Common myeloid progenitor, CD34-positive (primary cell): Measurements from ENCODE around the gene DOCK4.

Experiments
- CTCF ChIA-PET: fragments of 350-600 bp; sonication (Branson Sonifier 250); formaldehyde crosslinking; loops from one replicate; lab custom pipeline; 2021; ENCODE audit warnings: antibody characterized with exemption; lab: Charles Lee
- POLR2A ChIA-PET: fragments of 350-600 bp; sonication (Branson Sonifier 250); formaldehyde crosslinking; loops from one replicate; lab custom pipeline; 2021; ENCODE audit warnings: antibody characterized with exemption; lab: Charles Lee
- DNase-seq, 3 donors: peaks; one replicate each; pipeline versions ENCODE4 v3.0.0 to v3.0.0-alpha.2; 2013
- H3K27ac ChIP-seq, 2 experiments: 1 replicate in 1 of 2; 2 replicates in 1 of 2; pipeline ENCODE4 v1.7.0; 2013; ENCODE audit warnings: inconsistent platforms in 2 of 2, low read length in 2 of 2, mild to moderate bottlenecking in 2 of 2, low read depth in 1 of 2, moderate library complexity in 1 of 2; ENCODE audit not compliant: severe bottlenecking in 2 of 2, insufficient read depth in 1 of 2, poor library complexity in 1 of 2
- H3K27me3 ChIP-seq, 5 experiments: replicated peaks in 2 of 5; 1 replicate in 3 of 5; 2 replicates in 2 of 5; pipeline versions ENCODE4 v1.6.1 to v1.7.0; 2013; ENCODE audit warnings: low read length in 4 of 5, mild to moderate bottlenecking in 2 of 5, moderate library complexity in 2 of 5, inconsistent platforms in 1 of 5; ENCODE audit not compliant: insufficient read depth in 5 of 5, control insufficient read depth in 4 of 5
- H3K36me3 ChIP-seq, 4 experiments: 1 replicate in 2 of 4; 2 replicates in 2 of 4; pipeline versions ENCODE4 v1.6.1 to v1.7.0; 2013; ENCODE audit warnings: low read length in 3 of 4, control low read depth in 1 of 4, mild to moderate bottlenecking in 1 of 4; ENCODE audit not compliant: control insufficient read depth in 4 of 4, insufficient read depth in 4 of 4
- H3K4me1 ChIP-seq, 4 experiments: 1 replicate in 3 of 4; 2 replicates in 1 of 4; pipeline versions ENCODE4 v1.6.1 to v1.7.1; 2013; ENCODE audit warnings: low read length in 3 of 4, mild to moderate bottlenecking in 3 of 4, control low read depth in 1 of 4, inconsistent platforms in 1 of 4, moderate library complexity in 1 of 4; ENCODE audit not compliant: control insufficient read depth in 4 of 4, insufficient read depth in 4 of 4; ENCODE audit errors: control extremely low read depth in 1 of 4
- H3K4me3 ChIP-seq, 7 experiments: 1 replicate in 4 of 7; 2 replicates in 3 of 7; pipeline versions ENCODE4 v1.5.1 to v1.7.0; 2013; ENCODE audit warnings: mild to moderate bottlenecking in 7 of 7, low read length in 6 of 7, moderate library complexity in 6 of 7, inconsistent platforms in 2 of 7, low read depth in 2 of 7, control low read depth in 1 of 7; ENCODE audit not compliant: insufficient read depth in 4 of 7, control insufficient read depth in 1 of 7; ENCODE audit errors: extremely low read depth in 1 of 7
- H3K9me3 ChIP-seq, 5 experiments: 1 replicate in 4 of 5; 2 replicates in 1 of 5; pipeline versions ENCODE4 v1.6.1 to v1.7.1; 2013; ENCODE audit warnings: low read length in 4 of 5, mild to moderate bottlenecking in 2 of 5, inconsistent platforms in 1 of 5, low read depth in 1 of 5, moderate library complexity in 1 of 5; ENCODE audit not compliant: control insufficient read depth in 4 of 5, insufficient read depth in 2 of 5; ENCODE audit errors: control extremely low read depth in 1 of 5
- WGBS: methylation state at CpG from one replicate; pipeline ENCODE4 v1.1.5; 2013; ENCODE audit not compliant: insufficient coverage; 5-methylcytosine and 5-hydroxymethylcytosine counted together

Gene DOCK4

GRCh38 chr7:112052993-112053736, 153.0 kb downstream of the DOCK4 start:
- 100% methylated on average over 1 of the region's 1 CpG for WGBS
- DNase-seq: no peak
- H3K9me3 ChIP-seq: no peaks in the 10 kb centered on the region
- H3K36me3 ChIP-seq: no peaks in the 10 kb centered on the region
- POLR2A ChIA-PET: no interaction called here
- no peak overlapping the region for H3K27ac ChIP-seq
- H3K27me3 ChIP-seq: no peaks in the 10 kb centered on the region
- CTCF ChIA-PET: no interaction called here
- H3K4me3 ChIP-seq: no peak overlapping the region
- H3K4me1 ChIP-seq: no peaks in the 10 kb centered on the region

- ChIA-PET CTCF (no interaction called here), POLR2A (no interaction called here)
- peaks cover 0 to 4% (median 2%) of the 10 kb centered on the region in 5 experiments for H3K9me3 ChIP-seq
- no peak overlapping the region for H3K4me3 ChIP-seq
- no peaks in the 10 kb centered on the region for H3K27me3 ChIP-seq
- no peak overlapping the region for H3K27ac ChIP-seq
- no peaks in the 10 kb centered on the region for H3K36me3 ChIP-seq
- WGBS: 100% methylated on average over 1 of the region's 1 CpG
- no peaks in the 10 kb centered on the region for H3K4me1 ChIP-seq
- DNase-seq: no peak
Observed at GRCh38 chr7:112052498-112052897, 153.7 kb downstream of the DOCK4 start.

GRCh38 chr7:112050250-112050881, 155.8 kb downstream of the DOCK4 start:
- no peak for DNase-seq
- Histone ChIP-seq H3K4me1 (no peaks in the 10 kb centered on the region), H3K4me3 (no peak overlapping the region), H3K27me3 (no peaks in the 10 kb centered on the region), H3K27ac (no peak overlapping the region), H3K9me3 (peaks cover 0 to 15% (median 2%) of the 10 kb centered on the region in 5 experiments), H3K36me3 (no peaks in the 10 kb centered on the region)
- no CpG with 5 or more reads among the region's 4 CpGs for WGBS
- ChIA-PET POLR2A (no interaction called here), CTCF (no interaction called here)

- no peak overlapping the region for H3K4me3 ChIP-seq
- no peak overlapping the region for H3K27ac ChIP-seq
- H3K36me3 ChIP-seq: no peaks in the 10 kb centered on the region
- no peaks in the 10 kb centered on the region for H3K4me1 ChIP-seq
- peaks cover 0 to 15% (median 2%) of the 10 kb centered on the region in 5 experiments for H3K9me3 ChIP-seq
- WGBS: no CpG with 5 or more reads among the region's 2 CpGs
- POLR2A ChIA-PET: no interaction called here
- no peaks in the 10 kb centered on the region for H3K27me3 ChIP-seq
- no peak for DNase-seq
- CTCF ChIA-PET: no interaction called here
Observed at GRCh38 chr7:112049555-112050249, 156.5 kb downstream of the DOCK4 start.

GRCh38 chr7:112047421-112047820, 158.8 kb downstream of the DOCK4 start:
- CTCF ChIA-PET: no interaction called here
- H3K36me3 ChIP-seq: no peaks in the 10 kb centered on the region
- WGBS: 100% methylated on average over 2 of the region's 2 CpGs

GRCh38 chr7:112045222-112045621, 161.0 kb downstream of the DOCK4 start:
- ChIA-PET POLR2A (no interaction called here), CTCF (no interaction called here)
- DNase-seq: no peak
- H3K4me1 ChIP-seq: no peaks in the 10 kb centered on the region
- no peak overlapping the region for H3K4me3 ChIP-seq
- no peaks in the 10 kb centered on the region for H3K36me3 ChIP-seq
- no peak overlapping the region for H3K27ac ChIP-seq
- peaks cover 0 to 15% (median 2%) of the 10 kb centered on the region in 5 experiments for H3K9me3 ChIP-seq
- no peaks in the 10 kb centered on the region for H3K27me3 ChIP-seq

More at GRCh38 chr7:112047421-112047820, 158.8 kb downstream of the DOCK4 start:
- Histone ChIP-seq H3K27ac (no peak overlapping the region), H3K4me3 (no peak overlapping the region), H3K4me1 (no peaks in the 10 kb centered on the region), H3K9me3 (peaks cover 0 to 15% (median 2%) of the 10 kb centered on the region in 5 experiments), H3K27me3 (no peaks in the 10 kb centered on the region)
- no peak for DNase-seq
- POLR2A ChIA-PET: no interaction called here

GRCh38 chr7:112042631-112043030, 163.6 kb downstream of the DOCK4 start:
- no peak for DNase-seq
- no peak overlapping the region for H3K4me3 ChIP-seq
- POLR2A ChIA-PET: no interaction called here
- H3K4me1 ChIP-seq: no peaks in the 10 kb centered on the region
- peaks cover 0 to 13% (median under 1%) of the 10 kb centered on the region in 5 experiments for H3K9me3 ChIP-seq
- no peaks in the 10 kb centered on the region for H3K27me3 ChIP-seq
- WGBS: 100% methylated on average over 1 of the region's 8 CpGs
- CTCF ChIA-PET: interaction anchor here (1.6 kb wide), 1 partner anchor 36 kb away, joined by 4 read pairs; no protein-coding TSS in a partner anchor
- no peak overlapping the region for H3K27ac ChIP-seq
- no peaks in the 10 kb centered on the region for H3K36me3 ChIP-seq
